GM19372 (cell line): ENCODE data around the gene TCTN1.

Source experiments
- ATAC-seq: cut with Tn5 transposase; IDR thresholded peaks from one replicate; pipeline ENCODE4 v1.9.1; 2021; ENCODE audit warnings: mild to moderate bottlenecking, low read depth, moderate library complexity; ENCODE audit not compliant: unreplicated experiment

Gene TCTN1

DNA sequence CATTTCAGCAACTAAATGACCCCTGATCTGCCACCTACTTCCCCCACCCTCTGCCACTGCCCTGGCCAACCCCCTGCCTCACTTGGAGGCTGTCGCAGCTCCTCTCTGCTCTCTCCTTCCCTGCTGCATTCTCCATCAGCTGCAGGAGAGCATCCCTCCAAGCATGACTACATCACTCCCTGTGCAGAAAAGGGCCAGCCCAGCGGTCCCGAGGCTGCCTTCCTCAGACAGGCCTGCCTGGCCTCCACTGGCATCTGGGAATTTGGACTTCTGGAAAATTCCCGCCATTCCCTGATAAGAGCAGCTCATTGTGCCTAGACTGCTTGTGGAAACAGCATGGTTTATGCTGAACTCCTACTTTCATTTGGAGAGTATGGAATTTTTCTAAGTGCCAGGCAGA is 62.2 kb downstream of the TCTN1 start:
- ATAC-seq = no peak

DNA sequence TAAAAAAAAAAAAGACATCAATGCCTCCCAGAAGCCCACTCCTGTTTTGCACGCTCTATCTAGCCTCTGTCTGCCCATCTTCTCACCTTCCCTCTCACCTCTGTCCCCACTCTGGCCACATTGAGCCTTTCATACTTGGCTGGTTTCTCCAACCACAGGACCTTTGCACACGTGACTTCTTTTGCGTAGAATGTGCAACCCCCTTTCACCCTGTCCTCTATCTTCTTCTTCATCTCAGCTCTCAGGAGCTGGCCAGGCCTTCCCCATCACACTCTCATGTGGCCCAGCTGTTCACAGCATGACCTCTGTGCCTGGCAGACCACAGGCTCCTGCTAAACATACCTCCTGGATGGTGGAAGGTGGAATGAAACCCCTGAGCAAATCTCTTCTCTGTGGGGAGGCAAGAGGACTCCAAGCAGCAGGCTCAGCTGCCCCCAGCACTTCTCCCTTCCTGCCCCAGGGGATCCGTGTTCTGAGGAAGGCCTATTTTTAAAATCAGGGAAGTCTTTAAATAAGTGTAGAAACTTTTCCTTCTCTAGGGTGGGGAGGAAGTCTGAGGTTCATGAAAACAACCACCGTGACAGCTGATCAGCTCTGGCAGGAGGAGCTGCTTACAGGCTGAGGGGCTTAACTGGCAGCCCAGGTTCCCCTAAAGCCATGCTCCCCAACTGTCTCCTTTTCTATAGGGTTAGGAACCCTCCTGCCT is 63.4 kb downstream of the TCTN1 start:
- ATAC-seq = peak; percentile 75

DNA sequence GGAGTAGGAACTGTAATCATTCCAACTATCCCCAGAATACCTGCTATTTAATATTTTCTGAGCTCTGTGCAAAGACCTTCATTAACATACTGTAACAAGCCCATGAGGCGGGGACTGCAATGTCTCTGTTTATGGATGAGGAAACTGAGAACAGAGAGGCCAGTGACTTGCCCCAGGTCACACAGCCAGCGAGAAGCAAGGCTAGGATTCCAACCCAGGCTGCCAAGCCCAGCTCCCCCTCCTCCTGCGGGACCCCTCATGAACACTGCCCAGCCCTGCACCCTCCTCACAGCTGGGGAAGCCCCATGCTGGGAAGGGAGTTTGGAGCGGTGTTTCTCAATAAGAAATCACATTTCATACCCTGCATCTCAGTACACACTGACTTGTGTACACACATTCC is 64.1 kb downstream of the TCTN1 start:
- ATAC-seq = no peak

DNA sequence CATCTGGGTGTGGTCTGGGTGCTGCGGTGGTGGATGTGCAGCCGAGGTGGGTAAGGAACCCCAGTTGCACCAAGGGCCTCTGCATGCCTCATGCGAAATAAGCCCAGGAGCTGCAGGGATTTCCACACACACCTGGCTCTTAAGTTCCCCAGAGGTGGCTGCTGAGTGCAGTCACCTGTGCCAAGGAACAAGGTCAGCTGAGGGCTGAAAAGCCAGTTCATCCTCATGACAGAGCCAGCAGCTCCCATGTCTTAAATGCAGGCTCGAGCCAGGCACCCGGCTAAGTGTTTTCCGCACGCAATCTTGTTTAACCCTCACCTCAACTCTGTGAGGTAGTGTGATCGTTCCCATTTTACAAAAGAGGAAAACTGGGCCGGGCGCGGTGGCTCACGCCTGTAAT is 65.3 kb downstream of the TCTN1 start:
- ATAC-seq = no peak

DNA sequence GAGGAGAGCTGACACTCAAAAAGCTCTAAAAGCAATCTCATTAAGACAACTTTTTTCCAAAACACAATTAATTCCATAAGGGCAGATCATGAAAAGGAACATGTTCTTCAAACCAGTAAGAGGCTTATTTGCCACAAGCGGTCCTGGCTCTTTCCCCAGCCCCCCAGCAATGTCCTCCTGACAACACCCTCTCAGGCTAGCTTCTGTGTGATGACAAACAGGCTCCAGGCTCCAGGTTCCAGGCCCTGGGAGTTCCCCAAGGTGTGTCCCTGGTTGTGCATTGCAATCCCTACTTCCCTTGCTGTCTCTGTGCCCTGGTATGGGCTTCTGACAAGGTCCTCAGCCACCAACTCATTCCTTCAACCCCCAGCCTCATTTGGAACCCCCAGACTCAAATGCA is 66.1 kb downstream of the TCTN1 start:
- no peak for ATAC-seq

GRCh38 chr12:110683888-110684287 is 70.0 kb downstream of the TCTN1 start:
- ATAC-seq = no peak

GRCh38 chr12:110684312-110684836 is 70.4 kb downstream of the TCTN1 start:
- ATAC-seq = no peak

DNA sequence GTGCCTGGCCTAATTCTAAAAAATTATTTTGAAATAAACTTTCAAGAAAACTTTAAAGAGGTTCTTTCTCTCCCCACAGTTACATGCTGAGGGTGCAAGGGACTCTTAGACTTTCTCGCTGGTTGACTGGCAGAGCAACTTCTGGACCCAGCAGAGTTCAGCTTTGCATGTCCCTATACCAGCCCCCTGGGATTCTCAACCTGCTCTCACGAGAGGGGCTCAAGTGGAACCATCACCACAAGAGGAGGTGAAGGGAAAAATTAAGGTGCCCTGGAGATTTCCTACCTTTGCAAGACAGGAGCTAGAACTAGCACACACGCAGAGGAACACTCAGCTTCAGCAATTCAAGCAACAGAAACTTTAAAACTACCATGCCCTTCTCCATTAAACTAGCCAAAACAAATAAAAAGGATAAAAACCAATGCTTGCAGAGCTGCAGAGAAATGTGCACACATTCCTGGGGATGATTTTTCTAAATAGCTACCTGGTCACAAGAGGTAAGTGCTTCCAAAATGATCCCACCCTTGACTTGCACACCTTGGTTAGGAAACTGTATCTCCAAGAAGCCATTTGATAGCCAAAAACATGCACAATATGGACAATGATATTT is 72.5 kb downstream of the TCTN1 start:
- ATAC-seq = no peak

DNA sequence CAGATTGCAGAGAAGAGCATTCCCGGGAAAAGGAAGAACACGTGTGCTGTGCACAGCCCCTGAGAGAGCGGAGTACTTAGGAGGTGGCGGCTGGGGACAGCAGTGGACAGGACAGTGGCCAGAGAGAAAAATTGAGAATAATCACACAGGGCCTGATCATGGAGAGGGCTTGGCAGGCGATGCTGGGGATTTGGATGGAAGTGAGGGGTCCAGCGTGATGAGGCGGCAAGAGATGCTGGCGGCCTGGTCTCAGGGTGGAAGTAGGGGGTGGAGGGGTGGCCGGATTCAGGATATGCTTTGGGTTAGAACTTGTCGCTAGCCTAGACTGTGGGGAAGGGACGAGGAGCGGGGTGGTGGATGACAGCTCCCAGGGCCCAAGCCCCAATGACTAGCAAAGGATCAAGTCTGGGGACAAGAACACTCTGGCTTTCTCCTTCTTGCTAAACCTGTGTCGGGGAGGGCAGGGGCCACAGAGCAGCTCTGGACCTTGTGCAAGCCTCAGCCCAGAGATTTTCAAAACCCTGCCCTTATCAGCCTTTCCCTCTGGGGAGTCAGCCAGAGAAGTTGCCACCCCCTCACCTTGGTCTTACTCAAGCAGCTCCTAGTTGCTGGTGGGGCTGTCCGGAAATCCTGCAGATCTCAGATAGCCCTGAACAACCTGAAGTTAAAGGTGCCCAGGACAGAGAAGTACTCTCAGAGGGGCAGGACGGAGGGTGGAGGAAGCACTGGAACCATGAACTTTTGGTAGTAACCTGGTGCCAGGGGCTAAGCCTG is 73.7 kb downstream of the TCTN1 start:
- no peak for ATAC-seq

GRCh38 chr12:110688446-110689280 is 74.7 kb downstream of the TCTN1 start, which contains the start of gene HVCN1:
Gene HVCN1, minus strand, starts transcription at chr12:110689115. Its CDS starts 5,870 bp downstream, at chr12:110683245.
- ATAC-seq = peak; percentile 25

GRCh38 chr12:110689281-110690126 is 75.6 kb downstream of the TCTN1 start:
- peak; percentile 51 for ATAC-seq

DNA sequence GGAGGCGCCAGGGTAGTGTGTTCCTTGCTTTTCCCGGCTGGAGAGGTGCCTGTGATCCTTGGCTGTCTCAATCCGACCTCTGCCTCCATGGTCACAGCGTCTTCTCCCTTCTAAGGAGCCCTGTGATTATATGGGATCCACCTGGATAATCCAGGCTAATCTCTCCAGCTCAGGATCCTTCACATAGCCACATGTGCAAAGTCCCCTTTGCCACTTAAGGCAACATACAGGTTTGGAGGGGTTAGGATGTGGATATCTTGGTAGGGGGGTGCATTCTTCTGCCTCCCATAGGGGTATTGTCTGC is 76.2 kb downstream of the TCTN1 start:
- no peak for ATAC-seq

- ATAC-seq = no peak
Observed at GRCh38 chr12:110693731-110694130, 79.8 kb downstream of the TCTN1 start.

DNA sequence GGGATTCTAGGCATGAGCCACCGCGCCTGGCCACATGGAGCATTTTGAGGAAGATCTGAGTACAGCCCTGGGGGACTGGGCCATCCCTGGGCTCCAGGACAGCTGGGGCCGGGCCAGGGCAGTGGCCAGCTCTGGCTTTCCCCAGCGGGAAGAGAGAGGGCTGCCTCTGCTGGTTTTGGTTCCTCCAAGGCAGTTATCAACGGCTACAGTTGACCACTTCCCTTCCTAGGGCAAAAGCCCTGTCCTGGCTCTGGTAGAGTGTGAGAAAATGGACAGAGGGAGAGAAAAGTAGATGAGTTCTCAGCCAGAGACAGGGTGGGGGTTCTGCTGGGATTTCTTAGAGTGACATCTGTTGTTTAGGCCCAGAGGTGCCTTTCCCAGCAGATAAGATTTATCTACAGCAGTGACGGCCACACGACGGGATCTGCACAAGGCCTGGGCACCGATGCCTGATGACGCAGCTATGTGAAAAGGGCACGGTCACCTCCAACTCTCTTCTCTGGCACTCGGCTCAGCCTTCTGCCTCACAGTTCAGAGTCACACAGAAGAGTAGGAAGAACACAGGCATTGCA is 80.5 kb downstream of the TCTN1 start:
- ATAC-seq = no peak

DNA sequence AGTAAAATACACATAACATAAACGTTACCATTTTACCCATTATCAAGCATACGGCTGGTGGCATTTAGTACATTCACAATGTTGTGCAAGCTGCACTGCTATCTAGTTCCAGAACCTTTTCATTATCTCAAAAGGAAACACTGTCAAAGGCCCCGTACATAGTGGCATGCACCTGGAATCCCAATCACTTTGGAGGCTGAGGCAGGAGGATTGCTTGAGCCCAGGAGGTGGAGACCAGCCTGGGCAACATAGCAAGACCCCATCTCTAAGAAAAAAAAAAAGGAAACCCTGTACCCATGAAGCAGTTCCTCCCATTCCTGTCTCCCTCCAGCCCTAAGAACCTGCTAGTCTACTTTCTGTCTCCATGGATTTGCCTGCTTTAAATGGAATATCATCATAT is 82.4 kb downstream of the TCTN1 start:
- ATAC-seq = no peak

GRCh38 chr12:110697236-110697635 is 83.3 kb downstream of the TCTN1 start:
- ATAC-seq = no peak

DNA sequence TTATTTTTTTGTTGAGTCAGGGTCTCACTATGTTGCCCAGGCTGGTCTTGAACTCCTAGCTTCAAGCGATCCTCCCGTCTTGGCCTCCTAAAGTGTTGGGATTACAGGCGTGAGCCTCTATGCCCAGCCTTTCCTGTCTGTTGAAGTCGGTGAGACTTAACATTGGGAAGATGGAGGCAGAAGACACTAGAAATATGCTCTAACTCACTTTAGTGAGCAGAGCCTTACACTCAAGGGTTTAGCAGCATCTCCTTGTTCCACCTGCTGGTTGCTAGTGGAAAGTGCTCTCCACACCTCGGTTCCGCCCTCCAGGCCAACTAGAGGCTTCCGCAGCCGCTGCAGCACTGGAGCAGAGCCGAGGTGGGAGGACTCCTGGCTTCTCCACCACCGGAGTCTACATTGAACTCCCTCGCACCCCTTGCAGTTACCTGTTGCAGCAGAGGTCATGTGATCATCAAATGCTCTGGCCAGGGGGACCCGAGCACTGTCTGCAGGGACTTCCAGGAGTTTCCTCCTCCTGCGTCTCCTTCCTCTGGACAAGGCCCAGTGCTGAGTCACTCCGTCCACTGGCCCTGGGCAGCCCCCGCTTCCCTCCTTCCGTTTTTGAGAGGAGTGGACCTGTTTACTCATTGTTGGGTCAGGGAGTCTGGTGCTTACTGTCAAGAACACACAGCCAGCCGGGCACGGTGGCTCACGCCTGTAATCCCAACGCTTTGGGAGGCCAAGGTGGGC is 84.4 kb downstream of the TCTN1 start:
- peak; percentile 79 for ATAC-seq
